ENCODE measurements around the gene TINCR. TPM values are rescaled to one million over a fixed set of nuclear protein-coding genes. Genes with fewer than 3 reads are reported as not detected.
A peak's percentile ranks its signal among the peaks of the same experiment; 100 is the strongest.

Gene TINCR
- total RNA-seq = under 1 TPM in 5 of 7 donors, not detected in 2; 0.26 to 0.73 (median 0.27) TPM
- polyA plus RNA-seq = under 1 TPM; 0.05 to 0.10 (median 0.09) TPM
- long read RNA-seq, donor 1 = 0 reads
- long read RNA-seq, donor 2 = 0 reads

GRCh38 chr19:5567360-5567969 is at the start of gene TINCR:
Gene TINCR, minus strand, starts transcription at chr19:5567953.
- peaks cover 0 to 14% (median 1%) of the 10 kb centered on the region in 8 donors for H3K9me3 ChIP-seq
- TF ChIP-seq, protein P1, sequence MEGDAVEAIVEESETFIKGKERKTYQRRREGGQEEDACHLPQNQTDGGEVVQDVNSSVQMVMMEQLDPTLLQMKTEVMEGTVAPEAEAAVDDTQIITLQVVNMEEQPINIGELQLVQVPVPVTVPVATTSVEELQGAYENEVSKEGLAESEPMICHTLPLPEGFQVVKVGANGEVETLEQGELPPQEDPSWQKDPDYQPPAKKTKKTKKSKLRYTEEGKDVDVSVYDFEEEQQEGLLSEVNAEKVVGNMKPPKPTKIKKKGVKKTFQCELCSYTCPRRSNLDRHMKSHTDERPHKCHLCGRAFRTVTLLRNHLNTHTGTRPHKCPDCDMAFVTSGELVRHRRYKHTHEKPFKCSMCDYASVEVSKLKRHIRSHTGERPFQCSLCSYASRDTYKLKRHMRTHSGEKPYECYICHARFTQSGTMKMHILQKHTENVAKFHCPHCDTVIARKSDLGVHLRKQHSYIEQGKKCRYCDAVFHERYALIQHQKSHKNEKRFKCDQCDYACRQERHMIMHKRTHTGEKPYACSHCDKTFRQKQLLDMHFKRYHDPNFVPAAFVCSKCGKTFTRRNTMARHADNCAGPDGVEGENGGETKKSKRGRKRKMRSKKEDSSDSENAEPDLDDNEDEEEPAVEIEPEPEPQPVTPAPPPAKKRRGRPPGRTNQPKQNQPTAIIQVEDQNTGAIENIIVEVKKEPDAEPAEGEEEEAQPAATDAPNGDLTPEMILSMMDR (IDR thresholded peaks at IDR 0.05 in 8 of 11, conservative IDR thresholded peaks at IDR 0.05 in 3 of 11) = peak in 1 of 11 experiments; percentile 11
- TF ChIP-seq POLR2A (IDR thresholded peaks at IDR 0.05) (no peak), POLR2AphosphoS5 (IDR thresholded peaks at IDR 0.05) (no peak)
- H3K27me3 ChIP-seq (replicated peaks in 1 of 7) = peaks cover 0 to 71% (median 20%) of the 10 kb centered on the region in 7 donors
- H3K36me3 ChIP-seq = no peaks in the 10 kb centered on the region
- WGBS, 5 donors = 6 to 51% (median 19%) methylated on average over 8 to 63 of the region's 63 CpGs
- peak within 1 kb of the TSS in 1 of 8 donors; percentile 19 for H3K4me3 ChIP-seq
- DNase-seq = no peak
- intact Hi-C loops (cut with DNase I; ENCODE audit: low total_unique reads) = no loop called here
- H3K27ac ChIP-seq = no peak within 1 kb of the TSS
- peaks cover 0 to 5% (median 0%) of the 10 kb centered on the region in 6 donors for H3K4me1 ChIP-seq

- Histone ChIP-seq H3K9me3 (no peaks in the 10 kb centered on the region), H3K4me3 (no peak overlapping the region), H3K27ac (no peak overlapping the region), H3K27me3 (replicated peaks in 1 of 7) (no peaks in the 10 kb centered on the region), H3K36me3 (peaks cover 8 to 92% (median 83%) of the 10 kb centered on the region in 6 donors), H3K4me1 (peaks cover 32 to 55% (median 46%) of the 10 kb centered on the region in 6 donors)
- DNase-seq = no peak
- WGBS, 5 donors = 76 to 92% (median 82%) methylated on average over 1 of the region's 1 CpG
- TF ChIP-seq POLR2AphosphoS5 (IDR thresholded peaks at IDR 0.05) (no peak), POLR2A (IDR thresholded peaks at IDR 0.05) (no peak)
- TF ChIP-seq, protein P1 (IDR thresholded peaks at IDR 0.05 in 8 of 11, conservative IDR thresholded peaks at IDR 0.05 in 3 of 11) = no peak
- intact Hi-C loops (cut with DNase I; ENCODE audit: low total_unique reads) = no loop called here
These were observed 49.3 kb upstream of the TINCR start for GRCh38 chr19:5617080-5617479.

DNA sequence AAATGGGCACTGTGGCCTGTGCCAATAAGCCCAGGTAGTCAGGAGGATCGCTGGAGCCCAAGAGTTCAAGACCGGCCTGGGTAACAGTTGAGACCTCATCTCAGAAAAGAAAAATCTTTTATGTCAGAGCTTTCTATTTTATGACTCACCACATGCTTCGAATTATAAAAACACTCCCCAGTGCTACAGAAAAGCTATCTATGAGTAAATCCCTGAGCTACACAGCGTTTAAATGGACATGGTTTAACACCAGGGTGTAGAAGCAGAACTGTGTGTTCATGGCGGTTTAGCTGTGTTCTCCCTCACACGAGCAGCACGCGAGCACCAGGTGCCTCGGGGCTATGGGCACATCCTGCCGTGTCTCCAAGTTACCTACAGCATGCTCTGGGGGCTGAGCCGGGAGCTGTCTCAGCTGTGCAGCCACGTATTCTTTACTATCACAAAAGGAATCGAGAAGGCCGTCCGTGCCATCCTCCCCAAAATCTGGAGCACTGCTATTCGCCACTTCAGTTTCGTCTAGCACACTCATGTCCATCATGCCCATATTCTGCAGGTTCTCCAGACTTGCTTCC is 48.1 kb upstream of the TINCR start:
- no peaks in the 10 kb centered on the region for H3K27me3 ChIP-seq (replicated peaks in 1 of 7)
- no peak overlapping the region for H3K27ac ChIP-seq
- intact Hi-C loops (cut with DNase I; ENCODE audit: low total_unique reads) = no loop called here
- DNase-seq = no peak
- WGBS, 5 donors = 90 to 97% (median 94%) methylated on average over 17 of the region's 17 CpGs
- H3K4me1 ChIP-seq = peaks cover 24 to 43% (median 36%) of the 10 kb centered on the region in 6 donors
- H3K4me3 ChIP-seq = no peak overlapping the region
- H3K9me3 ChIP-seq = no peaks in the 10 kb centered on the region
- peaks cover 8 to 94% (median 87%) of the 10 kb centered on the region in 6 donors for H3K36me3 ChIP-seq
- TF ChIP-seq POLR2AphosphoS5 (IDR thresholded peaks at IDR 0.05) (peak in 2 of 3 donors; percentile 26 to 28), POLR2A (IDR thresholded peaks at IDR 0.05) (no peak)

GRCh38 chr19:5612891-5613865 is 45.4 kb upstream of the TINCR start:
- no peak overlapping the region for H3K4me3 ChIP-seq
- no peaks in the 10 kb centered on the region for H3K27me3 ChIP-seq (replicated peaks in 1 of 7)
- 90 to 97% (median 93%) methylated on average over 15 of the region's 15 CpGs for WGBS, 5 donors
- peaks cover under 1 to 16% (median 9%) of the 10 kb centered on the region in 6 donors for H3K4me1 ChIP-seq
- no peak overlapping the region for H3K27ac ChIP-seq
- H3K36me3 ChIP-seq = peaks cover 8 to 93% (median 91%) of the 10 kb centered on the region in 6 donors
- no peaks in the 10 kb centered on the region for H3K9me3 ChIP-seq
- DNase-seq = no peak
- intact Hi-C loops (cut with DNase I; ENCODE audit: low total_unique reads) = no loop called here
- TF ChIP-seq POLR2AphosphoS5 (IDR thresholded peaks at IDR 0.05) = no peak
- TF ChIP-seq, protein P1 (IDR thresholded peaks at IDR 0.05 in 8 of 11, conservative IDR thresholded peaks at IDR 0.05 in 3 of 11) = no peak
- TF ChIP-seq POLR2A (IDR thresholded peaks at IDR 0.05) = no peak
